HL-60 (cell line): ENCODE measurements around the gene HIVEP1.

ENCODE experiments used
- DNase-seq, 2 experiments: peaks; one replicate each; pipeline ENCODE4 v3.0.0-alpha.2; 2010 to 2020; ENCODE audit warnings: low read depth in 1 of 2, low spot score in 1 of 2
- H3K27ac ChIP-seq: fragments of 250-450 bp; sonication (Bioruptor Pico); replicated peaks from 2 replicates; pipeline ENCODE4 v1.5.1; 2020; ENCODE audit warnings: mild to moderate bottlenecking, moderate library complexity
- H3K27me3 ChIP-seq: fragments of 250-450 bp; sonication (Bioruptor Pico); 2 replicates; pipeline ENCODE4 v1.5.1; 2021; ENCODE audit warnings: mild to moderate bottlenecking, moderate library complexity; ENCODE audit not compliant: insufficient read depth, poor library complexity, severe bottlenecking
- H3K4me3 ChIP-seq: replicated peaks from 2 replicates; pipeline ENCODE4 v1.5.1; 2011; ENCODE audit warnings: mild to moderate bottlenecking, control low read depth, low read length; ENCODE audit not compliant: insufficient read depth
- GABPA ChIP-seq: IDR thresholded peaks from 2 replicates; pipeline ENCODE4 v1.6.1; 2012; ENCODE audit warnings: low read depth
- POLR2AphosphoS5 ChIP-seq: IDR thresholded peaks from 2 replicates; pipeline ENCODE4 v1.6.1; 2012; ENCODE audit warnings: low read depth
- REST ChIP-seq: IDR thresholded peaks from 2 replicates; pipeline ENCODE4 v1.6.1; 2012; ENCODE audit warnings: low read depth; ENCODE audit not compliant: insufficient replicate concordance
- SPI1 ChIP-seq: IDR thresholded peaks from 2 replicates; pipeline ENCODE4 v1.6.1; 2012; ENCODE audit warnings: low read depth, mild to moderate bottlenecking, borderline replicate concordance
- TF ChIP-seq, protein P1 (sequence below): IDR thresholded peaks from one replicate; pipeline ENCODE4 v1.5.1; 2011; ENCODE audit warnings: low read length, control low read depth, inconsistent platforms; ENCODE audit not compliant: insufficient read depth

HIVEP1 gene

GRCh38 chr6:12129523-12129922 is 117.4 kb downstream of the HIVEP1 start:
- no peak overlapping the region for H3K4me3 ChIP-seq
- no peak for DNase-seq
- no peak overlapping the region for H3K27ac ChIP-seq
- TF ChIP-seq POLR2AphosphoS5 (no peak), SPI1 (no peak), GABPA (no peak), REST (no peak)
- TF ChIP-seq, protein P1, sequence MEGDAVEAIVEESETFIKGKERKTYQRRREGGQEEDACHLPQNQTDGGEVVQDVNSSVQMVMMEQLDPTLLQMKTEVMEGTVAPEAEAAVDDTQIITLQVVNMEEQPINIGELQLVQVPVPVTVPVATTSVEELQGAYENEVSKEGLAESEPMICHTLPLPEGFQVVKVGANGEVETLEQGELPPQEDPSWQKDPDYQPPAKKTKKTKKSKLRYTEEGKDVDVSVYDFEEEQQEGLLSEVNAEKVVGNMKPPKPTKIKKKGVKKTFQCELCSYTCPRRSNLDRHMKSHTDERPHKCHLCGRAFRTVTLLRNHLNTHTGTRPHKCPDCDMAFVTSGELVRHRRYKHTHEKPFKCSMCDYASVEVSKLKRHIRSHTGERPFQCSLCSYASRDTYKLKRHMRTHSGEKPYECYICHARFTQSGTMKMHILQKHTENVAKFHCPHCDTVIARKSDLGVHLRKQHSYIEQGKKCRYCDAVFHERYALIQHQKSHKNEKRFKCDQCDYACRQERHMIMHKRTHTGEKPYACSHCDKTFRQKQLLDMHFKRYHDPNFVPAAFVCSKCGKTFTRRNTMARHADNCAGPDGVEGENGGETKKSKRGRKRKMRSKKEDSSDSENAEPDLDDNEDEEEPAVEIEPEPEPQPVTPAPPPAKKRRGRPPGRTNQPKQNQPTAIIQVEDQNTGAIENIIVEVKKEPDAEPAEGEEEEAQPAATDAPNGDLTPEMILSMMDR: no peak
- H3K27me3 ChIP-seq: no peaks in the 10 kb centered on the region

DNA sequence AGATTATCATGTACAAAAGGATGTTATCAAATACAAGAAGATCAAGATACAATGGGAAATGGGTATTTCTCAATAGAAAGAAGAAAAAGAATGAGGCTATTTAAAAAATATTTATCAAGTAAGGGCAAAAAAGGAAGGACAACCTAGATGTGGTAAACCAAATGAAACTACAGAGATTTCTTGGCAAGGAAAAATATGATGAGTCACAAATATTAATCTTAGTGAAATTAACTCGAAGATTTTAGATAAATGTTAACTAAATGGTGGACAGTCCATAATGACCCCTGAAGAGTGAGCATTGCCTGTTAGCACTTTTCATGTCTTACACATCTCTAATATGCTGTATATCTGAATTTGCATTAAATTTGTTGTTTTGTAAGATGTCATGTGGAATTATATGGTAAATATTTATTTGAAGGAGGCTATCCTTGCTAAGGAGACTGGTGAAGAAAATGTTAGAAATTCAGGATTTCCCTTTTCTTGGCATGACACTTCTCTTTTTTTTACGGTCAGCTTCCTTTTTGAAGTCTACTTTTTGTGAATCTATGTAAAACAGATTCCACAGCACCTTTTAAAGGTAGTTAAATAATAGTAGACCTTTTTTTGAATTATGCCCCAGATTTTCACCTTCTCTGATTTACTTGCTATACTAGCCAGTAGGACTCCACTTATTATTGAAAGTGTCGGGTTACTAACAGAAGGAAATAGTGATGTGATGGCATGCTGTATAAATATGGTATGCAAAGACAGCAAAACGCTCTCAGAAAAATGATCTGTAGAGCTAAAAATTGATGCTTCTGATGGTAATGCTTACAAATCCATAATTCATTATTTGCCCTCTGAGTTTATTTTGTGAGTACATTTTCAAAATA is 120.5 kb downstream of the HIVEP1 start:
- Histone ChIP-seq H3K27ac (no peak overlapping the region), H3K27me3 (no peaks in the 10 kb centered on the region), H3K4me3 (no peak overlapping the region)
- no peak for DNase-seq
- TF ChIP-seq, protein P1: no peak
- peak; percentile 84 for TF ChIP-seq SPI1

DNA sequence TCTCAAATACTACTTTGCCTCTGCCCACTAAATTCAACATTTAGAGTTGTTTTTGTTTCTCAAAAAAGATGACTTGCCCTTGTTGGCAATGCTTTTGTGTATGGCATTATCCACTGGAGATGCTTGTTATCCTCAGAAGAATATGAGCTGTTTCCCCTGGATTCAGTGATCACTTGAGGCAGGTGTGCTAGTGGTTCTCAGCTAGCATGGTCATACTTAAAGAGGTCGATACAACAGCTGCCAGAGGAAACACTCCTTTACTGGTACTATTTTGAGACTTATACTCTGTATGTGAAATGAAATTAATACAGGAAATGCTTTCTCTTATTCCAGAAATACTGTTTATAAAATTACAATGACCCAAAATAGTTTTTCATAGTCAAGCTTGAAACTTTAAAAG is 122.5 kb downstream of the HIVEP1 start:
- no peak overlapping the region for H3K4me3 ChIP-seq
- TF ChIP-seq REST (no peak), POLR2AphosphoS5 (no peak), SPI1 (no peak)
- H3K27ac ChIP-seq: no peak overlapping the region
- no peak for DNase-seq
- no peaks in the 10 kb centered on the region for H3K27me3 ChIP-seq

- DNase-seq: no peak
- H3K27me3 ChIP-seq: no peaks in the 10 kb centered on the region
- TF ChIP-seq POLR2AphosphoS5 (no peak), REST (no peak), SPI1 (no peak), GABPA (no peak)
- TF ChIP-seq, protein P1: no peak
- no peak overlapping the region for H3K27ac ChIP-seq
- no peak overlapping the region for H3K4me3 ChIP-seq
Observed at GRCh38 chr6:12134991-12135390, 122.9 kb downstream of the HIVEP1 start.
